HL-60 (cell line): ENCODE measurements around the gene KCNG4.

ENCODE experiments used
- DNase-seq, 2 experiments: peaks; one replicate each; pipeline ENCODE4 v3.0.0-alpha.2; 2010 to 2020; ENCODE audit warnings: low read depth in 1 of 2, low spot score in 1 of 2
- H3K27ac ChIP-seq: fragments of 250-450 bp; sonication (Bioruptor Pico); replicated peaks from 2 replicates; pipeline ENCODE4 v1.5.1; 2020; ENCODE audit warnings: mild to moderate bottlenecking, moderate library complexity
- H3K27me3 ChIP-seq: fragments of 250-450 bp; sonication (Bioruptor Pico); 2 replicates; pipeline ENCODE4 v1.5.1; 2021; ENCODE audit warnings: mild to moderate bottlenecking, moderate library complexity; ENCODE audit not compliant: insufficient read depth, poor library complexity, severe bottlenecking
- H3K4me3 ChIP-seq: replicated peaks from 2 replicates; pipeline ENCODE4 v1.5.1; 2011; ENCODE audit warnings: mild to moderate bottlenecking, control low read depth, low read length; ENCODE audit not compliant: insufficient read depth
- GABPA ChIP-seq: IDR thresholded peaks from 2 replicates; pipeline ENCODE4 v1.6.1; 2012; ENCODE audit warnings: low read depth
- POLR2AphosphoS5 ChIP-seq: IDR thresholded peaks from 2 replicates; pipeline ENCODE4 v1.6.1; 2012; ENCODE audit warnings: low read depth
- SPI1 ChIP-seq: IDR thresholded peaks from 2 replicates; pipeline ENCODE4 v1.6.1; 2012; ENCODE audit warnings: low read depth, mild to moderate bottlenecking, borderline replicate concordance
- TF ChIP-seq, protein P1 (sequence below): IDR thresholded peaks from one replicate; pipeline ENCODE4 v1.5.1; 2011; ENCODE audit warnings: low read length, control low read depth, inconsistent platforms; ENCODE audit not compliant: insufficient read depth
- TF ChIP-seq, protein P2 (sequence below): IDR thresholded peaks from 2 replicates; pipeline ENCODE4 v1.6.1; 2012; ENCODE audit warnings: low read depth; ENCODE audit not compliant: insufficient replicate concordance

Gene KCNG4

DNA sequence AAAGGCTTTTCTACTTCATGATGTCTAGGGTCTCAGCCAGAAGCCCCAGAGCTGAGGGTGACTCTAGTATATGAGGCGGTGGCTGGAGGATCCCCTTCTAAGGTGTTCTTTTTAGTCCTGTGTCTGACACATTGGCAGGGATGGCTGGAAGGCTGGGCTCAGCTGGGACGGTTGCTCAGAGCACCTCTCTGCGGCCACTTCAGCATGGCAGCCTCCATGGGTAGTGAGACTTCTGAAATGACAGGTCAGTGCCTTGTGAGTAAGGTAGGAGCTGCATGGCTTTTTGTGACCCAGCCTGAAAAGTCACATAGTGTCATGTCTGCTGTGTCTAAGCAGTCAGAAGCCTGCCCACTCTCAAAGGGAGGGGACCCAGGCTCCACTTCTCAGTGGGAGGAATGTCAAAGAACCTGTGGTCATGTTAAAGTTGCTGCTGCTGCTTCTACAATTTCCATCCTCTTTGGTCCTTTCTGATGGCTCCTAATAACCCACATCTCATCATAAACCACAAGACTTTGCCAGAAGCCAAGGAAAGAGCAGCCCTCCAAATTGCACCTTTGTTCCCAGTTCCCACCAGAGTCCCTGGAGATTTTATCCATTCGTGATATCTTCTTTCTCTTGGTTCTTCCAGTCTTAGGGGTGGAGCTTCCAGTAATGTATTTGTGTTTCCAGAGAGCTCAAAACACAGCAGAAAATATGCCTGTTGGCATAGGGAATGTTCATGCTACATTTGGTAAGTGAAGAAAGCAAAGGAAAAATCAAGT, 15.4 kb upstream of the KCNG4 start:
- peaks cover 6% of the 10 kb centered on the region for H3K27me3 ChIP-seq
- H3K27ac ChIP-seq = no peak overlapping the region
- TF ChIP-seq SPI1 (no peak), POLR2AphosphoS5 (no peak)
- TF ChIP-seq, protein P1, sequence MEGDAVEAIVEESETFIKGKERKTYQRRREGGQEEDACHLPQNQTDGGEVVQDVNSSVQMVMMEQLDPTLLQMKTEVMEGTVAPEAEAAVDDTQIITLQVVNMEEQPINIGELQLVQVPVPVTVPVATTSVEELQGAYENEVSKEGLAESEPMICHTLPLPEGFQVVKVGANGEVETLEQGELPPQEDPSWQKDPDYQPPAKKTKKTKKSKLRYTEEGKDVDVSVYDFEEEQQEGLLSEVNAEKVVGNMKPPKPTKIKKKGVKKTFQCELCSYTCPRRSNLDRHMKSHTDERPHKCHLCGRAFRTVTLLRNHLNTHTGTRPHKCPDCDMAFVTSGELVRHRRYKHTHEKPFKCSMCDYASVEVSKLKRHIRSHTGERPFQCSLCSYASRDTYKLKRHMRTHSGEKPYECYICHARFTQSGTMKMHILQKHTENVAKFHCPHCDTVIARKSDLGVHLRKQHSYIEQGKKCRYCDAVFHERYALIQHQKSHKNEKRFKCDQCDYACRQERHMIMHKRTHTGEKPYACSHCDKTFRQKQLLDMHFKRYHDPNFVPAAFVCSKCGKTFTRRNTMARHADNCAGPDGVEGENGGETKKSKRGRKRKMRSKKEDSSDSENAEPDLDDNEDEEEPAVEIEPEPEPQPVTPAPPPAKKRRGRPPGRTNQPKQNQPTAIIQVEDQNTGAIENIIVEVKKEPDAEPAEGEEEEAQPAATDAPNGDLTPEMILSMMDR = no peak
- no peak overlapping the region for H3K4me3 ChIP-seq
- DNase-seq = no peak

DNA sequence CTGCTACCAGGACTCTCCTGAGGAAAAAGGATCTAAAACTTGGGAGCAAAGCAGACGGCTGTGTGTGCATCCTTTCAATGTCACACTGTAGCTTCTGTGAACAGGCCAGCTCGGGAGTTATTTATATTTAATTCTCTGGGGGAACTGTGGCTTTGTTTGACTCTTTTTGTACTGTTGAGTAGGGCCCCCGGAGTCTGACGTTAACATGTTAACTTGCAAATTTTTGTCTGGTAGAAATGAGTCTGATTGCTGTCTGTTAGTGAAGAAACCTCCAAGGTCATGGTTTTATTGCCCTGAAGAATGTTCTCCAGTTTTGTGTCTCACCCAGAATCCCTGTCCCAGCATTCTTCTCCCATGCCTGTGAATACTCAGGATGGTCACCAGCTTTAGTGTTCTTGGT, 14.2 kb upstream of the KCNG4 start:
- Histone ChIP-seq H3K27ac (no peak overlapping the region), H3K4me3 (no peak overlapping the region), H3K27me3 (peaks cover 6% of the 10 kb centered on the region)
- DNase-seq = no peak
- TF ChIP-seq, protein P1 = no peak
- no peak for TF ChIP-seq SPI1
- no peak for TF ChIP-seq POLR2AphosphoS5
- TF ChIP-seq, protein P2, sequence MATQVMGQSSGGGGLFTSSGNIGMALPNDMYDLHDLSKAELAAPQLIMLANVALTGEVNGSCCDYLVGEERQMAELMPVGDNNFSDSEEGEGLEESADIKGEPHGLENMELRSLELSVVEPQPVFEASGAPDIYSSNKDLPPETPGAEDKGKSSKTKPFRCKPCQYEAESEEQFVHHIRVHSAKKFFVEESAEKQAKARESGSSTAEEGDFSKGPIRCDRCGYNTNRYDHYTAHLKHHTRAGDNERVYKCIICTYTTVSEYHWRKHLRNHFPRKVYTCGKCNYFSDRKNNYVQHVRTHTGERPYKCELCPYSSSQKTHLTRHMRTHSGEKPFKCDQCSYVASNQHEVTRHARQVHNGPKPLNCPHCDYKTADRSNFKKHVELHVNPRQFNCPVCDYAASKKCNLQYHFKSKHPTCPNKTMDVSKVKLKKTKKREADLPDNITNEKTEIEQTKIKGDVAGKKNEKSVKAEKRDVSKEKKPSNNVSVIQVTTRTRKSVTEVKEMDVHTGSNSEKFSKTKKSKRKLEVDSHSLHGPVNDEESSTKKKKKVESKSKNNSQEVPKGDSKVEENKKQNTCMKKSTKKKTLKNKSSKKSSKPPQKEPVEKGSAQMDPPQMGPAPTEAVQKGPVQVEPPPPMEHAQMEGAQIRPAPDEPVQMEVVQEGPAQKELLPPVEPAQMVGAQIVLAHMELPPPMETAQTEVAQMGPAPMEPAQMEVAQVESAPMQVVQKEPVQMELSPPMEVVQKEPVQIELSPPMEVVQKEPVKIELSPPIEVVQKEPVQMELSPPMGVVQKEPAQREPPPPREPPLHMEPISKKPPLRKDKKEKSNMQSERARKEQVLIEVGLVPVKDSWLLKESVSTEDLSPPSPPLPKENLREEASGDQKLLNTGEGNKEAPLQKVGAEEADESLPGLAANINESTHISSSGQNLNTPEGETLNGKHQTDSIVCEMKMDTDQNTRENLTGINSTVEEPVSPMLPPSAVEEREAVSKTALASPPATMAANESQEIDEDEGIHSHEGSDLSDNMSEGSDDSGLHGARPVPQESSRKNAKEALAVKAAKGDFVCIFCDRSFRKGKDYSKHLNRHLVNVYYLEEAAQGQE = no peak
- TF ChIP-seq GABPA = no peak

DNA sequence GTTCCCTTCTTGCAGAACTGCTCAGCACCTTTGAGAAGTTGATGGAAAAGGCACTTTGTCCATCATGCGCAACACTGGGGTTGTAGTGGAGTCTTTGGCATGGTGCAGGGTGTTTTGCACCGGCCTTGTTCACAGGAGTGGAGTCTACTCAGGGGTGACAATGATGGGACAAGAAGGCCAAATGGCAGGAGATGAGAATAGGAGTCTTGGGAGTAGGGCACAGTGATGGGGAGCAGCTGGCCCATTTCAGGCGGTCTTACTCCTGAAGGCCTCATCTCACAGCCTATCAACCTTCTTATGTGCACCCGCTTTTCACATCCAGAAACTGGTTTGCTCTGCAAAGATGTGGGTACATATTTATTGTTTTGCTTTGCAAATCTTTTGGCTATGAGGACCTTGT, 13.4 kb upstream of the KCNG4 start:
- DNase-seq = no peak
- no peak overlapping the region for H3K27ac ChIP-seq
- TF ChIP-seq SPI1 (no peak), GABPA (no peak), POLR2AphosphoS5 (no peak)
- TF ChIP-seq, protein P1 = no peak
- TF ChIP-seq, protein P2 = no peak
- no peak overlapping the region for H3K4me3 ChIP-seq
- peaks cover 6% of the 10 kb centered on the region for H3K27me3 ChIP-seq
